B cell (primary cell): ENCODE results near the gene IGF1. TPM values are rescaled to one million over a fixed set of nuclear protein-coding genes. Genes with fewer than 3 reads are reported as not detected.

Experiments
- ATAC-seq: fragments of 200-7000 bp; cut with Tn5 transposase; one replicate; pipeline ENCODE4 v1.10.0; 2021; ENCODE audit warnings: low read depth, mild to moderate bottlenecking, moderate number of reproducible peaks, moderate library complexity
- CTCF ChIA-PET: fragments of 350-600 bp; sonication (Branson Sonifier 250); formaldehyde crosslinking; loops from one replicate; lab custom pipeline; 2021; ENCODE audit warnings: antibody characterized with exemption, inconsistent platforms; lab: Charles Lee
- POLR2A ChIA-PET: fragments of 350-600 bp; sonication (Branson Sonifier 250); formaldehyde crosslinking; loops from one replicate; lab custom pipeline; 2021; ENCODE audit warnings: antibody characterized with exemption; lab: Charles Lee
- DNase-seq: peaks from one replicate; pipeline ENCODE4 v3.0.0; 2013
- H2AFZ ChIP-seq: 2 replicates; pipeline ENCODE4 v1.6.1; 2012; ENCODE audit warnings: mild to moderate bottlenecking, low read depth, low read length; ENCODE audit not compliant: insufficient read depth, poor library complexity, severe bottlenecking
- H3K27ac ChIP-seq, 2 donors: 1 replicate in 1 of 2; 2 replicates in 1 of 2; pipeline ENCODE4 v1.5.1; 2012 to 2013; ENCODE audit warnings: low read length in 2 of 2, mild to moderate bottlenecking in 2 of 2, moderate library complexity in 1 of 2
- H3K27me3 ChIP-seq, 4 experiments: fragments of 200-600 bp in 1 of 4; sonication (generic) in 1 of 4; replicated peaks in 1 of 4; 1 replicate in 2 of 4; 2 replicates in 2 of 4; pipeline versions ENCODE4 v1.6.1 to v1.7.0; 2013 to 2016; ENCODE audit warnings: low read length in 3 of 4, mild to moderate bottlenecking in 2 of 4, mixed read lengths in 1 of 4, moderate library complexity in 1 of 4; ENCODE audit not compliant: insufficient read depth in 4 of 4, control insufficient read depth in 3 of 4; ENCODE audit errors: control extremely low read depth in 1 of 4
- H3K36me3 ChIP-seq, 2 experiments: replicated peaks in 1 of 2; 1 replicate in 1 of 2; 2 replicates in 1 of 2; pipeline versions ENCODE4 v1.6.1 to v1.7.1; 2013; ENCODE audit warnings: low read length in 1 of 2; ENCODE audit not compliant: insufficient read depth in 2 of 2, control insufficient read depth in 1 of 2; ENCODE audit errors: control extremely low read depth in 1 of 2, extremely low read depth in 1 of 2
- H3K4me1 ChIP-seq, 2 donors: fragments of 200-600 bp in 1 of 2; sonication (generic) in 1 of 2; 1 replicate in 1 of 2; 2 replicates in 1 of 2; pipeline versions ENCODE4 v1.5.1 to v1.6.1; 2013 to 2017; ENCODE audit warnings: low read length in 2 of 2; ENCODE audit not compliant: control insufficient read depth in 2 of 2, insufficient read depth in 2 of 2
- H3K4me2 ChIP-seq: replicated peaks from 2 replicates; pipeline ENCODE3; 2012; ENCODE audit warnings: mild to moderate bottlenecking, low read depth, low read length; ENCODE audit not compliant: poor library complexity, severe bottlenecking
- H3K4me3 ChIP-seq, 5 experiments: fragments of 200-600 bp in 1 of 5; sonication (generic) in 1 of 5; 1 replicate in 3 of 5; 2 replicates in 2 of 5; pipeline versions ENCODE4 v1.5.1 to v1.7.0; 2011 to 2016; ENCODE audit warnings: low read length in 4 of 5, mild to moderate bottlenecking in 4 of 5, low read depth in 2 of 5, control low read depth in 1 of 5, moderate library complexity in 1 of 5; ENCODE audit not compliant: insufficient read depth in 1 of 5; ENCODE audit errors: control extremely low read depth in 1 of 5, extremely low read depth in 1 of 5
- H3K79me2 ChIP-seq: fragments of 200-600 bp; sonication (generic); one replicate; pipeline ENCODE4 v1.6.0; 2016; ENCODE audit warnings: low read length; ENCODE audit not compliant: control insufficient read depth, insufficient read depth
- H3K9ac ChIP-seq: fragments of 200-600 bp; sonication (generic); 2 replicates; pipeline ENCODE4 v1.6.1; 2017; ENCODE audit warnings: mild to moderate bottlenecking, low read length, moderate library complexity
- H3K9me3 ChIP-seq, 3 donors: one replicate each; pipeline versions ENCODE4 v1.6.1 to v1.7.1; 2013; ENCODE audit warnings: low read length in 2 of 3; ENCODE audit not compliant: control insufficient read depth in 2 of 3, insufficient read depth in 1 of 3; ENCODE audit errors: control extremely low read depth in 1 of 3
- H4K20me1 ChIP-seq: 2 replicates; pipeline ENCODE4 v1.6.0; 2012; ENCODE audit warnings: mild to moderate bottlenecking, low read length; ENCODE audit not compliant: insufficient read depth, control insufficient read depth, poor library complexity, severe bottlenecking
- H3K27ac Mint-ChIP-seq: one replicate; pipeline ENCODE4 v1.8.0; 2021; ENCODE audit warnings: mixed read lengths
- H3K27me3 Mint-ChIP-seq: one replicate; pipeline ENCODE4 v1.8.0; 2021; ENCODE audit warnings: mixed read lengths
- H3K4me1 Mint-ChIP-seq: one replicate; pipeline ENCODE4 v1.8.0; 2021; ENCODE audit warnings: mixed read lengths
- H3K4me3 Mint-ChIP-seq: one replicate; pipeline ENCODE4 v1.8.0; 2021; ENCODE audit warnings: mixed read lengths
- H3K9me3 Mint-ChIP-seq: one replicate; pipeline ENCODE4 v1.8.0; 2022; ENCODE audit warnings: mixed read lengths; ENCODE audit not compliant: insufficient read depth
- CTCF ChIP-seq: fragments of 200-600 bp; IDR thresholded peaks from one replicate; pipeline ENCODE4 v1.8.0; 2022; ENCODE audit warnings: antibody characterized with exemption, mild to moderate bottlenecking
- EZH2 ChIP-seq: IDR thresholded peaks from 2 replicates; pipeline ENCODE4 v1.6.1; 2012; ENCODE audit warnings: borderline replicate concordance, low read depth, mild to moderate bottlenecking, moderate library complexity, low read length; ENCODE audit not compliant: insufficient read depth, poor library complexity, severe bottlenecking
- WGBS: methylation state at CpG from one replicate; pipeline ENCODE4 v1.1.5; 2013; ENCODE audit warnings: missing lambda C conversion rate; ENCODE audit not compliant: insufficient coverage; 5-methylcytosine and 5-hydroxymethylcytosine counted together
- intact Hi-C: fragments of 100-400 bp; cut with micrococcal nuclease; formaldehyde crosslinking; loops from one replicate; pipeline ENCODE4 v1.10.0; 2022
- polyA plus RNA-seq: library from polyadenylated mRNA; depleted of rRNA; stranded (reverse); fragments of >200 nt; gene quantifications from 2 replicates; pipeline ENCODE4 v1.2.3, GENCODE V29; 2012
- total RNA-seq, 2 donors: library from RNA; stranded (reverse); fragments of 120-200 nt in 1 of 2; gene quantifications; 1 replicate in 1 of 2; 2 replicates in 1 of 2; pipeline versions ENCODE4 v1.2.3 to v1.2.4, GENCODE V29; 2013 to 2022

IGF1 gene
- total and polyA plus RNA-seq, 2 donors (not counting 1 experiment from before 2014, with no cell fraction given): 0.21 TPM; not detected in 1

GRCh38 chr12:102349079-102349478 is 131.3 kb downstream of the IGF1 start:
- H3K27ac ChIP-seq: no peak overlapping the region
- H3K9me3 ChIP-seq: peaks cover 0 to 5% (median 2%) of the 10 kb centered on the region in 3 donors
- no peak overlapping the region for H3K27ac Mint-ChIP-seq
- H3K4me1 Mint-ChIP-seq: no peaks in the 10 kb centered on the region
- H4K20me1 ChIP-seq: no peaks in the 10 kb centered on the region
- ChIA-PET CTCF (no interaction called here), POLR2A (no interaction called here)
- H3K4me2 ChIP-seq: no peak overlapping the region
- DNase-seq (no peak), ATAC-seq (no peak)
- H3K9me3 Mint-ChIP-seq: peaks cover 10% of the 10 kb centered on the region
- intact Hi-C loops: no loop called here
- H3K79me2 ChIP-seq: no peaks in the 10 kb centered on the region
- no CpG with 5 or more reads among the region's 2 CpGs for WGBS
- no peak overlapping the region for H3K4me3 ChIP-seq
- TF ChIP-seq CTCF: no peak
- no peak for TF ChIP-seq EZH2
- H3K27me3 Mint-ChIP-seq: no peaks in the 10 kb centered on the region
- H3K9ac ChIP-seq: no peak overlapping the region
- no peaks in the 10 kb centered on the region for H3K27me3 ChIP-seq
- H3K4me1 ChIP-seq: no peaks in the 10 kb centered on the region
- H3K4me3 Mint-ChIP-seq: no peak overlapping the region
- no peak overlapping the region for H2AFZ ChIP-seq
- no peaks in the 10 kb centered on the region for H3K36me3 ChIP-seq

GRCh38 chr12:102347811-102348210 is 132.6 kb downstream of the IGF1 start:
- TF ChIP-seq EZH2 (no peak), CTCF (no peak)
- WGBS: 79% methylated on average over 4 of the region's 4 CpGs
- H3K9me3 Mint-ChIP-seq: peaks cover 10% of the 10 kb centered on the region
- H3K27me3 Mint-ChIP-seq: no peaks in the 10 kb centered on the region
- H3K4me3 Mint-ChIP-seq: no peak overlapping the region
- Histone ChIP-seq H3K79me2 (no peaks in the 10 kb centered on the region), H3K9me3 (peaks cover 0 to 3% (median 0%) of the 10 kb centered on the region in 3 donors), H3K9ac (no peak overlapping the region), H3K4me2 (no peak overlapping the region), H3K27ac (no peak overlapping the region), H3K27me3 (no peaks in the 10 kb centered on the region), H4K20me1 (no peaks in the 10 kb centered on the region), H3K4me3 (no peak overlapping the region), H3K36me3 (no peaks in the 10 kb centered on the region), H2AFZ (no peak overlapping the region), H3K4me1 (no peaks in the 10 kb centered on the region)
- ATAC-seq (no peak), DNase-seq (no peak)
- intact Hi-C loops: no loop called here
- CTCF ChIA-PET: no interaction called here
- H3K27ac Mint-ChIP-seq: no peak overlapping the region
- POLR2A ChIA-PET: no interaction called here
- H3K4me1 Mint-ChIP-seq: no peaks in the 10 kb centered on the region
